HG02970 (cell line): ENCODE data around the gene ZNF655.
"Not testable (repeated sequence)": the region's sequence is repeated elsewhere in the genome, so short reads cannot be mapped to it uniquely, and the experiment has no call there.

Source experiments
- ATAC-seq: cut with Tn5 transposase; IDR thresholded peaks from one replicate; pipeline ENCODE4 v1.9.1; 2021; ENCODE audit warnings: mild to moderate bottlenecking, moderate library complexity, moderate number of reproducible peaks; ENCODE audit not compliant: unreplicated experiment, low FRiP score

Gene ZNF655

GRCh38 chr7:99558306-99559174 lies at the start of gene ZNF655:
Gene ZNF655 (plus strand): TSS chr7:99558642. CDS start chr7:99560560, 1,918 bp downstream.
- peak; percentile 71 for ATAC-seq

- ATAC-seq, result no peak
Observed at GRCh38 chr7:99514050-99514449, 44.4 kb upstream of the ZNF655 start.

- no peak for ATAC-seq
Observed at GRCh38 chr7:99521399-99521798, 37.0 kb upstream of the ZNF655 start.

- no peak for ATAC-seq
Observed at GRCh38 chr7:99525713-99526440, 32.6 kb upstream of the ZNF655 start.

- no peak for ATAC-seq
Observed at GRCh38 chr7:99531354-99531765, 27.1 kb upstream of the ZNF655 start.

- ATAC-seq, result no peak
Observed at GRCh38 chr7:99535667-99536066, 22.8 kb upstream of the ZNF655 start.

GRCh38 chr7:99539213-99539811 lies 19.1 kb upstream of the ZNF655 start:
- ATAC-seq, result no peak

GRCh38 chr7:99540542-99540941 lies 17.9 kb upstream of the ZNF655 start:
- ATAC-seq, result no peak

GRCh38 chr7:99541212-99541611 lies 17.2 kb upstream of the ZNF655 start:
- ATAC-seq, result no peak

GRCh38 chr7:99543081-99543671 lies 15.3 kb upstream of the ZNF655 start:
- no peak for ATAC-seq

- no peak for ATAC-seq
Observed at GRCh38 chr7:99543916-99544315, 14.5 kb upstream of the ZNF655 start.

GRCh38 chr7:99545308-99545707 lies 13.1 kb upstream of the ZNF655 start:
- ATAC-seq, result not testable (repeated sequence)

GRCh38 chr7:99549545-99549944 lies 8.9 kb upstream of the ZNF655 start:
- not testable (repeated sequence) for ATAC-seq

- ATAC-seq, result no peak
Observed at GRCh38 chr7:99551334-99551733, 7.1 kb upstream of the ZNF655 start.

GRCh38 chr7:99551767-99552463 lies 6.5 kb upstream of the ZNF655 start, which contains the start of gene FAM200A:
Gene FAM200A (minus strand): TSS chr7:99552114. CDS start chr7:99548407, 3,707 bp downstream.
- no peak for ATAC-seq

GRCh38 chr7:99553039-99553438 lies 5.4 kb upstream of the ZNF655 start:
- no peak for ATAC-seq

- ATAC-seq, result no peak
Observed at GRCh38 chr7:99554939-99555338, 3.5 kb upstream of the ZNF655 start.

- no peak for ATAC-seq
Observed at GRCh38 chr7:99557196-99557607, 1.2 kb upstream of the ZNF655 start.

GRCh38 chr7:99557940-99558305 lies 519 bp upstream of the ZNF655 start:
- peak; percentile 40 for ATAC-seq
